DMS 273 (cell line): ENCODE results near the gene BLNK.
A peak's percentile ranks its signal among the peaks of the same experiment; 100 is the strongest.

ENCODE experiments used
- DNase-seq: peaks from one replicate; lab custom pipeline; 2025; ENCODE audit not compliant: unreplicated experiment; lab: John Stamatoyannopoulos, UW

BLNK gene

GRCh38 chr10:96289218-96289910, 18.0 kb upstream of the BLNK start:
- DNase-seq: no peak

GRCh38 chr10:96288151-96288621, 16.8 kb upstream of the BLNK start:
- DNase-seq: no peak

- peak; percentile 54 for DNase-seq
Measured at GRCh38 chr10:96287392-96288105, 16.2 kb upstream of the BLNK start.

- peak; percentile 19 for DNase-seq
Measured at GRCh38 chr10:96285331-96285752, 14.0 kb upstream of the BLNK start.

GRCh38 chr10:96283756-96284155, 12.4 kb upstream of the BLNK start:
- no peak for DNase-seq

GRCh38 chr10:96283351-96283750, 12.0 kb upstream of the BLNK start:
- no peak for DNase-seq

- no peak for DNase-seq
Measured at GRCh38 chr10:96281444-96282029, 10.2 kb upstream of the BLNK start.

GRCh38 chr10:96280859-96281258, 9.5 kb upstream of the BLNK start:
- no peak for DNase-seq

GRCh38 chr10:96279191-96279641, 7.8 kb upstream of the BLNK start:
- DNase-seq: peak; percentile 7

GRCh38 chr10:96276831-96277230, 5.5 kb upstream of the BLNK start:
- DNase-seq: no peak

GRCh38 chr10:96276426-96276825, 5.1 kb upstream of the BLNK start:
- no peak for DNase-seq

- peak; percentile 10 for DNase-seq
Measured at GRCh38 chr10:96275685-96276418, 4.5 kb upstream of the BLNK start.

- no peak for DNase-seq
Measured at GRCh38 chr10:96272316-96273280, 1.2 kb upstream of the BLNK start.

- DNase-seq: no peak
Measured at GRCh38 chr10:96270571-96270970, 798 bp downstream of the BLNK start.

GRCh38 chr10:96269438-96270300, 1.7 kb downstream of the BLNK start:
- DNase-seq: no peak

GRCh38 chr10:96268341-96268909, 2.9 kb downstream of the BLNK start:
- DNase-seq: no peak

GRCh38 chr10:96267234-96267705, 4.1 kb downstream of the BLNK start:
- no peak for DNase-seq

GRCh38 chr10:96266118-96266770, 5.1 kb downstream of the BLNK start:
- peak; percentile 14 for DNase-seq
